DOHH2 (cell line): ENCODE measurements around the gene RAPGEF3.

Experiments
- CTCF ChIP-seq: fragments of 200-600 bp; sonication (generic); IDR thresholded peaks from one replicate; pipeline ENCODE4 v1.5.1; 2014; ENCODE audit warnings: antibody characterized with exemption, mild to moderate bottlenecking, low read depth, low read length; ENCODE audit not compliant: poor library complexity, severe bottlenecking
- EZH2phosphoT487 ChIP-seq: fragments of 200-600 bp; sonication (generic); IDR thresholded peaks from 2 replicates; pipeline ENCODE4 v1.6.1; 2017; ENCODE audit warnings: borderline replicate concordance, mild to moderate bottlenecking, antibody characterized with exemption, low read length, moderate library complexity, mixed read lengths

- no peak for TF ChIP-seq CTCF
- no peak for TF ChIP-seq EZH2phosphoT487
Measured at GRCh38 chr12:47758584-47758833, 171 bp downstream of the RAPGEF3 start.
